Activated naive CD8-positive, alpha-beta T cell treated with anti-CD3 and anti-CD28 coated beads, Interleukin-2, amount 10 ng/mL, durations not matched to agents 7 days and 5 days (primary cell): ENCODE measurements around the gene PSMA2. TPM values are rescaled to one million over a fixed set of nuclear protein-coding genes. Genes with fewer than 3 reads are reported as not detected.

Experiments used
- ATAC-seq: fragments of 150-1000 bp; cut with Tn5 transposase; one replicate; pipeline ENCODE4 v1.10.0; 2021; ENCODE audit warnings: low read depth, moderate library complexity
- POLR2A ChIA-PET: fragments of 350-600 bp; sonication (Branson Sonifier 250); formaldehyde crosslinking; loops from one replicate; lab custom pipeline; 2021; ENCODE audit warnings: antibody characterized with exemption; lab: Charles Lee
- DNase-seq: peaks from one replicate; pipeline ENCODE4 v3.0.0; 2021
- H3K27ac Mint-ChIP-seq: one replicate; pipeline ENCODE4 v1.8.0; 2022; ENCODE audit warnings: mild to moderate bottlenecking, mixed read lengths
- H3K27me3 Mint-ChIP-seq: one replicate; pipeline ENCODE4 v1.8.0; 2022; ENCODE audit warnings: mild to moderate bottlenecking, moderate library complexity, mixed read lengths
- H3K36me3 Mint-ChIP-seq: one replicate; pipeline ENCODE4 v1.8.0; 2021; ENCODE audit warnings: mild to moderate bottlenecking, mixed read lengths
- H3K4me1 Mint-ChIP-seq: one replicate; pipeline ENCODE4 v1.8.0; 2021; ENCODE audit warnings: mixed read lengths
- H3K4me3 Mint-ChIP-seq: one replicate; pipeline ENCODE4 v1.8.0; 2022; ENCODE audit warnings: mild to moderate bottlenecking, moderate library complexity, mixed read lengths
- H3K9me3 Mint-ChIP-seq: one replicate; pipeline ENCODE4 v1.8.0; 2021; ENCODE audit warnings: mixed read lengths
- total RNA-seq, 2 experiments: library from RNA; stranded (reverse); gene quantifications; one replicate each; pipeline ENCODE4 v1.2.3, GENCODE V29; 2021

The PSMA2 gene
- total RNA-seq = 10 to 100 TPM; 98.9 to 99.8 TPM

GRCh38 chr7:42931834-42932651, at the start of gene PSMA2, which contains the start of gene MRPL32:
Gene PSMA2, minus strand, starts transcription at chr7:42932174. Its CDS starts 16 bp downstream, at chr7:42932158.
Gene MRPL32, plus strand, starts transcription at chr7:42932376. Its CDS starts 11 bp downstream, at chr7:42932387.
- POLR2A ChIA-PET = interaction anchor here (0.5 to 2.9 kb wide), 13 partner anchors 8 to 1112 kb away, joined by 3 to 33 read pairs (median 5); partner anchors contain the start of genes C7orf25, DBNL and MRPS24
- ATAC-seq (peak; percentile 99), DNase-seq (peak; percentile 91)
- Mint-ChIP-seq H3K27ac (peak within 1 kb of the TSS; percentile 99), H3K4me3 (peak within 1 kb of the TSS; percentile 99), H3K27me3 (no peaks in the 10 kb centered on the region), H3K4me1 (peaks cover 45% of the 10 kb centered on the region), H3K9me3 (no peaks in the 10 kb centered on the region), H3K36me3 (peaks cover 12% of the 10 kb centered on the region)

GRCh38 chr7:42981601-42982000, 49.6 kb upstream of the PSMA2 start:
- no peak overlapping the region for H3K4me3 Mint-ChIP-seq
- no peaks in the 10 kb centered on the region for H3K4me1 Mint-ChIP-seq
- peaks cover 10% of the 10 kb centered on the region for H3K9me3 Mint-ChIP-seq
- ATAC-seq (no peak), DNase-seq (no peak)
- H3K27me3 Mint-ChIP-seq = peaks cover 2% of the 10 kb centered on the region
- POLR2A ChIA-PET = no interaction called here
- H3K36me3 Mint-ChIP-seq = no peaks in the 10 kb centered on the region
- H3K27ac Mint-ChIP-seq = no peak overlapping the region

GRCh38 chr7:42980514-42980913, 48.5 kb upstream of the PSMA2 start:
- H3K36me3 Mint-ChIP-seq = no peaks in the 10 kb centered on the region

GRCh38 chr7:42980084-42980483, 48.1 kb upstream of the PSMA2 start:
- Mint-ChIP-seq H3K9me3 (peaks cover 8% of the 10 kb centered on the region), H3K27me3 (peaks cover 6% of the 10 kb centered on the region), H3K27ac (no peak overlapping the region), H3K4me3 (no peak overlapping the region), H3K4me1 (no peaks in the 10 kb centered on the region), H3K36me3 (no peaks in the 10 kb centered on the region)
- ATAC-seq (no peak), DNase-seq (no peak)
- POLR2A ChIA-PET = no interaction called here

More at GRCh38 chr7:42980514-42980913, 48.5 kb upstream of the PSMA2 start:
- Mint-ChIP-seq H3K27ac (no peak overlapping the region), H3K4me3 (no peak overlapping the region), H3K4me1 (no peaks in the 10 kb centered on the region), H3K9me3 (peaks cover 10% of the 10 kb centered on the region), H3K27me3 (peaks cover 6% of the 10 kb centered on the region)
- DNase-seq (no peak), ATAC-seq (no peak)
- POLR2A ChIA-PET = no interaction called here

- Mint-ChIP-seq H3K27me3 (peaks cover 8% of the 10 kb centered on the region), H3K27ac (no peak overlapping the region), H3K36me3 (no peaks in the 10 kb centered on the region), H3K9me3 (peaks cover 2% of the 10 kb centered on the region), H3K4me1 (no peaks in the 10 kb centered on the region), H3K4me3 (no peak overlapping the region)
- POLR2A ChIA-PET = no interaction called here
- DNase-seq (no peak), ATAC-seq (no peak)
Measured at GRCh38 chr7:42978496-42978895, 46.5 kb upstream of the PSMA2 start.

GRCh38 chr7:42976371-42976770, 44.4 kb upstream of the PSMA2 start:
- Mint-ChIP-seq H3K4me1 (no peaks in the 10 kb centered on the region), H3K9me3 (peaks cover 4% of the 10 kb centered on the region), H3K27me3 (peaks cover 6% of the 10 kb centered on the region), H3K36me3 (no peaks in the 10 kb centered on the region), H3K4me3 (no peak overlapping the region), H3K27ac (no peak overlapping the region)
- POLR2A ChIA-PET = no interaction called here
- no peak for DNase-seq
- no peak for ATAC-seq

- no peak overlapping the region for H3K4me3 Mint-ChIP-seq
- ATAC-seq (no peak), DNase-seq (no peak)
- POLR2A ChIA-PET = no interaction called here
- peaks cover 6% of the 10 kb centered on the region for H3K27me3 Mint-ChIP-seq
- H3K36me3 Mint-ChIP-seq = no peaks in the 10 kb centered on the region
- peaks cover 4% of the 10 kb centered on the region for H3K9me3 Mint-ChIP-seq
- H3K4me1 Mint-ChIP-seq = no peaks in the 10 kb centered on the region
- H3K27ac Mint-ChIP-seq = no peak overlapping the region
Measured at GRCh38 chr7:42972699-42973500, 40.9 kb upstream of the PSMA2 start.

GRCh38 chr7:42967391-42967790, 35.4 kb upstream of the PSMA2 start:
- H3K4me1 Mint-ChIP-seq = no peaks in the 10 kb centered on the region
- H3K9me3 Mint-ChIP-seq = peaks cover under 1% of the 10 kb centered on the region
- no peaks in the 10 kb centered on the region for H3K27me3 Mint-ChIP-seq
- no peak for ATAC-seq
- no peak overlapping the region for H3K27ac Mint-ChIP-seq
- POLR2A ChIA-PET = no interaction called here
- DNase-seq = no peak
- H3K4me3 Mint-ChIP-seq = no peak overlapping the region
- no peaks in the 10 kb centered on the region for H3K36me3 Mint-ChIP-seq

- no peaks in the 10 kb centered on the region for H3K9me3 Mint-ChIP-seq
- no peaks in the 10 kb centered on the region for H3K36me3 Mint-ChIP-seq
- no peak overlapping the region for H3K27ac Mint-ChIP-seq
- H3K4me1 Mint-ChIP-seq = no peaks in the 10 kb centered on the region
- no peak overlapping the region for H3K4me3 Mint-ChIP-seq
- POLR2A ChIA-PET = no interaction called here
- DNase-seq (no peak), ATAC-seq (no peak)
- peaks cover 2% of the 10 kb centered on the region for H3K27me3 Mint-ChIP-seq
Measured at GRCh38 chr7:42964849-42965805, 33.2 kb upstream of the PSMA2 start.

GRCh38 chr7:42964293-42964692, 32.3 kb upstream of the PSMA2 start:
- H3K27me3 Mint-ChIP-seq = peaks cover 2% of the 10 kb centered on the region
- no peaks in the 10 kb centered on the region for H3K36me3 Mint-ChIP-seq
- DNase-seq = no peak
- no peaks in the 10 kb centered on the region for H3K4me1 Mint-ChIP-seq
- POLR2A ChIA-PET = no interaction called here
- no peak for ATAC-seq
- H3K9me3 Mint-ChIP-seq = no peaks in the 10 kb centered on the region
- no peak overlapping the region for H3K4me3 Mint-ChIP-seq
- H3K27ac Mint-ChIP-seq = no peak overlapping the region

GRCh38 chr7:42961170-42961569, 29.2 kb upstream of the PSMA2 start:
- no peak for ATAC-seq
- Mint-ChIP-seq H3K4me3 (no peak overlapping the region), H3K27ac (no peak overlapping the region), H3K9me3 (peaks cover 2% of the 10 kb centered on the region), H3K4me1 (no peaks in the 10 kb centered on the region), H3K36me3 (no peaks in the 10 kb centered on the region), H3K27me3 (peaks cover 2% of the 10 kb centered on the region)
- POLR2A ChIA-PET = no interaction called here
- no peak for DNase-seq

- Mint-ChIP-seq H3K27ac (no peak overlapping the region), H3K4me3 (no peak overlapping the region), H3K9me3 (peaks cover 2% of the 10 kb centered on the region), H3K36me3 (no peaks in the 10 kb centered on the region), H3K27me3 (peaks cover 2% of the 10 kb centered on the region), H3K4me1 (no peaks in the 10 kb centered on the region)
- no peak for ATAC-seq
- POLR2A ChIA-PET = no interaction called here
- DNase-seq = no peak
Measured at GRCh38 chr7:42960762-42961161, 28.8 kb upstream of the PSMA2 start.

GRCh38 chr7:42959549-42959948, 27.6 kb upstream of the PSMA2 start:
- Mint-ChIP-seq H3K27me3 (peaks cover 2% of the 10 kb centered on the region), H3K4me3 (no peak overlapping the region), H3K4me1 (no peaks in the 10 kb centered on the region), H3K36me3 (peaks cover 3% of the 10 kb centered on the region), H3K27ac (no peak overlapping the region), H3K9me3 (peaks cover 4% of the 10 kb centered on the region)
- ATAC-seq = no peak
- POLR2A ChIA-PET = no interaction called here
- no peak for DNase-seq
